GM12892 (cell line): ENCODE measurements around the gene NDUFB2.

Source experiments
- POLR2A ChIP-seq: IDR thresholded peaks from 2 replicates; pipeline ENCODE4 v1.6.1; 2011; ENCODE audit warnings: low read depth, low read length, control low read depth
- TAF1 ChIP-seq: IDR thresholded peaks from 2 replicates; pipeline ENCODE4 v1.6.1; 2011; ENCODE audit warnings: low read depth, mild to moderate bottlenecking, control low read depth, low read length, borderline replicate concordance

DNA sequence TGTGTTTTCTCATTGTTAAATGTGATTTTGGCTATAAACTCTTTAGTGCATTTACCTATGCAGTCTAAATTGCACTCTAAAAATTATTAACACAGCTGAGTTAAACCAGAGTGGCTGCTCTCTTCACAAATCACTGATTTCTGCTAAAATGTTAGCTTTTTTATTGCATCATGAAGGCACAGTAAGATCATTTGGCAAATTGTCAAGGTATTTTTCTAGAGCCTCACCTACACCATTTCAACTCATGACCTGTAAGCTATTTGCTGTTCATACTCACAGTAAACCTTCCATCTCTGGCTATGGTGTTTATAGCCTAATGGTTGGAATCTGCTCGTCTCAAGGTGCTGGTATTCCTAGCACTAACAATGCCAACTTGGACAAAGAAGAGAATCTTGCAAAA is 25.7 kb downstream of the NDUFB2 start:
- TF ChIP-seq POLR2A: no peak
- no peak for TF ChIP-seq TAF1
